ENCODE measurements around the gene RALGPS1. TPM values are rescaled to one million over a fixed set of nuclear protein-coding genes. Genes with fewer than 3 reads are reported as not detected.
"Not testable (repeated sequence)": the region's sequence is repeated elsewhere in the genome, so short reads cannot be mapped to it uniquely, and the experiment has no call there.

Gene RALGPS1
- total RNA-seq, 2 experiments from 2014 or later: 4.8 to 5.1 TPM

DNA sequence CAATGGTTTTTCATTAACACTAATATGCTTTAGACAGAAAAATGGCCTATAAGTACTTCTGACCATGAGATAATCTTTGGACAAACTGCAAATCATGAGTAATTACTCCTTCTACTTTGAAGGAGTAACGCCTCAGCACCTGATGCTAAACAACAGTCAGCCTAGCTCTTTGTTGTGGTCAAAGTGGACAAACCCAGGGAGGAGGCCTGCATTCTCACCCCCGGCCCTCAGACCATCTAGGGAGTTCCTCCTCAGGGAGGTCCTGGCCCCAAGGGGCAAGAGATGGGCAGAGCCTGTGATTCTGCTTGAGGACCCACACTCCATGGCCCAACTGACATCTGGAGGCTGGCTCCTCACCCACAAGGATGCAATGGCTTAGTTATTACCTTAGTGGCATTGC, 256.1 kb downstream of the RALGPS1 start:
- DNase-seq (peak; percentile 8), ATAC-seq (ENCODE audit: low read depth) (no peak)

DNA sequence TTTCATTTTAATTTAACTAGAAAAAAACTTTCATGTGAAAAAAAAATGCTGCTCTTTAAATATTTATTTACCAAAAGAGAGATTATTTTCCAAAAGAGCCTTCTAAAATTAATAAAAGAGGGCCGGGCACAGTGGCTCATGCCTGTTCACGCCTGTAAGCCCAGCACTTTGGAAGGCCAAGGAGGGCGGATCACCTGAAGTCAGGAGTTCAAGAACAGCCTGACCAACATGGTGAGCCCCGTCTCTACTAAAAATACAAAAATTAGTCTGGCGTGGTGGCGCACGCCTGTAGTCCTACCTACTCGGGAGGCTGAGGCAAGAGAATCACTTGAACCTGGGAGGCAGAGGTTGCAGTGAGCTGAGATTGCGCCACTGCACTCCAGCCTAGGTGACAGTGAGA, 256.8 kb downstream of the RALGPS1 start:
- H3K9me3 Mint-ChIP-seq; H3K4me3 Mint-ChIP-seq; ATAC-seq (ENCODE audit: low read depth); H3K27ac Mint-ChIP-seq; H3K4me1 Mint-ChIP-seq; H3K36me3 Mint-ChIP-seq; H3K27me3 Mint-ChIP-seq; POLR2A ChIA-PET; DNase-seq: not testable (repeated sequence)

More for the DNA sequence above, 256.1 kb downstream of the RALGPS1 start:
- Mint-ChIP-seq H3K27ac (no peak overlapping the region), H3K27me3 (no peaks in the 10 kb centered on the region), H3K4me3 (no peak overlapping the region), H3K4me1 (peaks cover 6% of the 10 kb centered on the region), H3K36me3 (no peaks in the 10 kb centered on the region), H3K9me3 (no peaks in the 10 kb centered on the region)
- POLR2A ChIA-PET: no interaction called here

DNA sequence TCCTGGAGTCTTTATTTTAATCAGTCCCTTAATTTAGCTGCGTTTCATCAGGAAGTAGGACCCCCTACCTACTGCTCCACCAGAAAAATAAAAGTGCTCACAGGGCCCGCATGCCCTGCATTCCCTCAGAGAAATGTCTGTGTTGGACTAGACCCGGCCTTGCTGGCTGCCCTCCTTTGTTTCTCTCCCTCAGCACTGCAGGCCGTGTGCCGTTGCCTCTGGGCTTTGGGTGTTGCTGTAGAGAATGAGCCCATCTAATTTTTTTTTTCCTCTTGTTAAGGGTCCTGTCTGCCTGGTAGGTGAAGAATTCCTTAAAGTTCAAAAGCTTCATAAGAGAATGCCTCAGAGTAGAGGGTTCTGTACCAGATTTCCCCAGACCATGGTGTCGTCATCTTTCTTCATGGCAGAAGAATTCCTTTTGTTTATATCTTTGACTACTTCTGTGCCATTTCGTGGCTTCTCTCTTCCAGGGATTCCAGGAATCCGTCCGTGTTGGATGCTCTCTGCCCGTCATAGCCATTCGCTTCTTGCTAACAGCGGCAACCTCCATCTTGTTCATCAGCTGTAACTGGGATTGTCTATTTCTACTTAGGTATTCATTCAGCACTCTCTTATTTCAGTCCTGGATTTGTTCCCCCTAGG, 257.6 kb downstream of the RALGPS1 start:
- POLR2A ChIA-PET: no interaction called here
- H3K4me3 Mint-ChIP-seq: no peak overlapping the region
- H3K4me1 Mint-ChIP-seq: peaks cover 3% of the 10 kb centered on the region
- no peaks in the 10 kb centered on the region for H3K9me3 Mint-ChIP-seq
- no peaks in the 10 kb centered on the region for H3K27me3 Mint-ChIP-seq
- DNase-seq (peak; percentile 8), ATAC-seq (ENCODE audit: low read depth) (no peak)
- no peak overlapping the region for H3K27ac Mint-ChIP-seq
- H3K36me3 Mint-ChIP-seq: no peaks in the 10 kb centered on the region

DNA sequence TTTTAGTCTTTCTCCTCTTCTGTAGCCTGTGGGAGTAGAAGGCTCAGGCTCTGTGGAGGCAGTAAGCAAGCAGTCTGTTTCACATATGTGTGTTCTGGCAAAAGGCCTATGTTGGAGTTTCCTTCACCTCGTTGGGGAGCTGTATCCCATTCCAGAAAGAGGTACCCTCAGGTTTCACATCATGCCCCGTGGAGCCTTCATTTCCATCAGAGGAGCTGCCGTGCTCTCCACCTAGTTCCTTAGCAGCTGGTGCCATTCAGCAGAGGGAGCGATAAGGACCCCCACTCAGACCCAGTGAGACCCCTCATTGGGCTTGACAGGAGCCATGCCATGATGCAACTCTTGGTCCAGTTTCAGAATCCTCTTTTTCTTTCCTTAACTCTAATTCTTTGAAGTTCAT, 258.5 kb downstream of the RALGPS1 start:
- no peak overlapping the region for H3K27ac Mint-ChIP-seq
- H3K4me1 Mint-ChIP-seq: peaks cover 3% of the 10 kb centered on the region
- no peaks in the 10 kb centered on the region for H3K9me3 Mint-ChIP-seq
- no peak for ATAC-seq (ENCODE audit: low read depth)
- no peaks in the 10 kb centered on the region for H3K36me3 Mint-ChIP-seq
- DNase-seq: no peak
- H3K27me3 Mint-ChIP-seq: no peaks in the 10 kb centered on the region
- H3K4me3 Mint-ChIP-seq: no peak overlapping the region
- POLR2A ChIA-PET: no interaction called here

DNA sequence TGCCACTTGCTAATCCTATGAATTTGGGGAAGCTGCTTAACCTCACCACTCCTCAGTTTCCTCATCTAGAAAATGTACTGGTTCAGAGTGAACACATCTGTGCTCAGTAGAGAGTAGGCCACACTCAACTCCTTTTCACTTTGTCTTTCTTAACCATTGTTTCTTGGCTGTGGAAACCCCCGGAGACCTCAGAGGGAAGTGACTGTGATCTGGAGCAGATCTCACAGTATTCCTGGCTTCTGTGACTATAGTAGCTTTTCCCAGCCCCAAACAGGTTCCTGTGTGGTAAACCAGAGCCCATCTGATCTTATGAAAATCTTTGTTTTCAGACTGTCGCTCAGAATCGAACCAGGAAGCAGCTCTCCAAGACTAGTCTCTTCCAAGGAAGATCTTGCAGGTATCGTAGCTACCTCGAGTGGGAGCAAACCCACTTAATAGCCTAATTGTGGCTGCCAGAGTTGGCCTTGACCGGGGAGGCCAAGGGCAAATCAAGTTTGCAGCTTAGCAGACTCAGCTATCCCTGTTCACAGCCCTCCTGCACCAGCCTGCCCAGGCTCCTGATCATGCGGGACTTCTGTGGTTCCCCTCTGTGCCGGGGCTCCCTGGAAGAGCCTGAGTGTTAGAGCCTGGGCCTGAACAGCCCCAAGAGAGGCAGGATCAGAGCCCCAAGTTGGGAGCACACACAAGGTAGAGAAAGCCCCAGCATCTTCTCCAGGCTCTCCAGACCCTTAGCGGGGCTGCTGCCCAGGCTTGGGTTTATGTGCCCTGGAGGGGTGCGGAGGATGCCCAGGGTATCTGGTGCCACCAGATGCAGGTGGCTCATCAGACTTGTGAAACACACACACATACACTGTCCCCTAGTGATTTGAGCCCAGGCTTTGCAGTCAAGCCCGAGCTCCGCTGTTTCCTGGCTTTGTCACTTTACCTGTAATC, 260.1 kb downstream of the RALGPS1 start:
- no peak for ATAC-seq (ENCODE audit: low read depth)
- Mint-ChIP-seq H3K4me1 (peaks cover 3% of the 10 kb centered on the region), H3K36me3 (no peaks in the 10 kb centered on the region), H3K27me3 (no peaks in the 10 kb centered on the region), H3K27ac (no peak overlapping the region), H3K4me3 (no peak overlapping the region), H3K9me3 (no peaks in the 10 kb centered on the region)
- POLR2A ChIA-PET: interaction anchor here (0.7 kb wide), 1 partner anchor 57 kb away, joined by 4 read pairs; no protein-coding TSS in a partner anchor
- peak; percentile 19 for DNase-seq

DNA sequence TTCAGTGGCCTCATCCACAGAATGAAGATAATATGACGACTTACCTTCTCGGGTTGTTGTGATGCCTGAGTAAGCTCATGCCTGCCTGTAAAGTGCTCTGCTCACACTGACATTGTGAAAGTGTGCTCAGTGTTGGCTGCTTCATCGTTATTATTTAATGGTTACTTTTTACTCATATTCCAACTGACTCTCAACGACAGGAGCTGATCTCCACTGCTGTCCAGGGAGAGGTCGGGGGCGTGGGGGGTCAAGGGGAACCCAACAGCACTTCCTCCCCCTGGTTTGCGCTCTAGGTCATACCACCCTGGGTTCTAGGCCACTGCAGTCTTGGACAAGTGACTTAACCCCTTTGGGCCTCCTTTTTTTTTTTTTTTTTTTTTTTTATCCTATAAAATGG, 260.7 kb downstream of the RALGPS1 start:
- ATAC-seq (ENCODE audit: low read depth): no peak
- no peaks in the 10 kb centered on the region for H3K36me3 Mint-ChIP-seq
- H3K9me3 Mint-ChIP-seq: no peaks in the 10 kb centered on the region
- H3K4me1 Mint-ChIP-seq: peaks cover 3% of the 10 kb centered on the region
- H3K27me3 Mint-ChIP-seq: no peaks in the 10 kb centered on the region
- no peak overlapping the region for H3K4me3 Mint-ChIP-seq
- no peak overlapping the region for H3K27ac Mint-ChIP-seq
- no peak for DNase-seq
- POLR2A ChIA-PET: interaction anchor here (0.7 kb wide), 1 partner anchor 58 kb away, joined by 4 read pairs; no protein-coding TSS in a partner anchor

DNA sequence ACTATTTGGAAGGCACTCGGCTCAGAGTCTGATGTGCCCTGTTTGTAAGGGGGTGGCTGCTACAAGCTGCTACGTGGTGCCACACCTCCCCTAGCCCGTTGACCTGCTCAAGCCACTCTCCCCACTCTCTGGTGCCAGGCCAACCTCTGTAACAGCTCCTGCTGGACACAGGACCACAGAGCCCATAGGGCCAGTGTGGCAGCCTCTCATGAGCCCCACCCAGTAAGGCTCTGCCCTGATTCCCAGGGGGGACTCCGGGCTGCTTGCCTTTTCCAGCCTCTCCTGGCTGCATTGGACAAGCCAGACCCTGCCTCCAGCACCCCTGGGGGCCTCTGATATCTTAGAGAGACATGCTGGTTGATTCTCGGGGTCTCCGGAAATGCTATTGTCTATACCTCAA, 261.2 kb downstream of the RALGPS1 start:
- Mint-ChIP-seq H3K36me3 (no peaks in the 10 kb centered on the region), H3K4me3 (no peak overlapping the region), H3K9me3 (no peaks in the 10 kb centered on the region), H3K4me1 (peaks cover 3% of the 10 kb centered on the region), H3K27me3 (no peaks in the 10 kb centered on the region), H3K27ac (no peak overlapping the region)
- POLR2A ChIA-PET: interaction anchor here (0.7 kb wide), 1 partner anchor 58 kb away, joined by 4 read pairs; no protein-coding TSS in a partner anchor
- DNase-seq: no peak
- ATAC-seq (ENCODE audit: low read depth): no peak

DNA sequence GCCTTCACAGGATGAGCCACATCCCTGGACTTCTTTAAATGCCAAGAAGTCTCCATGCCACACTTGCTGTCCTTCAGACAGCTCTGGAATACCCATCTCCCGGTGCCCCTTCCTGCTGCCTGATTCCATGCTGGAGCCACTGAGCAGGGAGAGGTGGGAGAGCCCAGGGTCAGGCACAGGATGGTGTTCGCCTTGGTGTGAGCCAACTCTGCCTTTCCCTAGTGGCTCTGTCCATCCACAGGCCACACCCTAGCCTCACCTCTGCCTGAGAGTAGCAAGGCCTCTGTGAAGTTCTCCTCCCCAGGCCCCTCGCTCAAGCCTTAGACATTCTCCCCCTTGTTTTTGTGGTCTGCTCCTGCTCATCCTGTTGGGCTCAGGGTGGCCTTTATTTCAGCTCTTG, 262.0 kb downstream of the RALGPS1 start:
- no peaks in the 10 kb centered on the region for H3K36me3 Mint-ChIP-seq
- no peaks in the 10 kb centered on the region for H3K9me3 Mint-ChIP-seq
- DNase-seq (peak; percentile 8), ATAC-seq (ENCODE audit: low read depth) (no peak)
- H3K27ac Mint-ChIP-seq: no peak overlapping the region
- H3K27me3 Mint-ChIP-seq: no peaks in the 10 kb centered on the region
- H3K4me1 Mint-ChIP-seq: peaks cover 3% of the 10 kb centered on the region
- H3K4me3 Mint-ChIP-seq: no peak overlapping the region
- POLR2A ChIA-PET: no interaction called here

DNA sequence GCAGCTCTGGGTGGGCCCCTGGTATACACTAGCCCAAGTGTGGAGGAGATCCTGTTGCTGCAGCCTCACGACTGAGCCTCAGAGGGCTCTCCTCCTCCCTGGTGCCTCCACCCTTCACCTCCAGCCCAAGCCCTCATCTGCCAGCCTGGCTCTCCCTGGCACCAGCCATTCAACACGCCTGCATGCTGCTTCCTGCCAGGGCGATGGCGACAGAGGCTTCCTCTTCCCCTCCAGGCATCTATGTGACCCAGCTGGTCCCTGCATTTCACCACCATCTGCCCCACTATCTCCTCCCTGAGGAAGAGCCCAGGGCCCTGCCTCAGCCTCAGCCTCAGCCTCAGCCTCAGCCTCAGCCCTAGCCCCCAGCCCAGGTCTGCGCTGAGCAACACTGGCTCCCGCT, 262.6 kb downstream of the RALGPS1 start:
- no peaks in the 10 kb centered on the region for H3K36me3 Mint-ChIP-seq
- H3K27me3 Mint-ChIP-seq: no peaks in the 10 kb centered on the region
- DNase-seq: peak; percentile 19
- POLR2A ChIA-PET: interaction anchor here (0.5 kb wide), 1 partner anchor 310 kb away, joined by 4 read pairs; no protein-coding TSS in a partner anchor
- no peak overlapping the region for H3K4me3 Mint-ChIP-seq
- peaks cover 3% of the 10 kb centered on the region for H3K4me1 Mint-ChIP-seq
- ATAC-seq (ENCODE audit: low read depth): no peak
- H3K9me3 Mint-ChIP-seq: no peaks in the 10 kb centered on the region
- H3K27ac Mint-ChIP-seq: no peak overlapping the region

DNA sequence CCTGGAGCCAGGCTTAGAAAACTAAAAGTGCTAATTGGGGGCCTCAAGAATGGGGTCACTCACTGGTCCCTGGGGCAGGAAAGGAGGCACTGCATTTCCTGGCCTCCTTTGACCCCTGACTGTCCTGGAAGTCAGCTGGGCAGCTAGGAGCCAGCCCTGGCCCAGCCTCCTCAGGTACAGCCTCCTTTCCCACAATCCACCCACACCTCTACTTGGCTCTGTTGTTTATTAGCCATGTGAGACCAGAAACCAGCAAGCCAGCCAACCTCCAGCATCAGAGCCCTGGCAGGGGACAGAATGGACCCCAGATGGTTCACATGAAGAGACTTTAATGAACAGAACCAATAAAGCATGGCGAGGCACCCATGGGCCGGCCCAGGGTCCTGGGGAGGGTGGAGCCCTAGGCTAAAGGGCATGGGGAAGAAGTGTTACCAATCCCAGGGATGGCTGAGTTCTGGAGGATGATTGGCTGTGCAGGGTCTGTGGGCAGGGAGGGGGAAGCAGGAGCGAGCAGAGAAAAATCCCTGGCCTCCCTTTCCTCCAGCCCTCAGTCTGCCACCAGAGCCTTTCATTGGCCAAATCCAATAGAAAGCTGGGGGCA, 263.2 kb downstream of the RALGPS1 start:
- no peak overlapping the region for H3K4me3 Mint-ChIP-seq
- H3K27ac Mint-ChIP-seq: no peak overlapping the region
- H3K36me3 Mint-ChIP-seq: no peaks in the 10 kb centered on the region
- DNase-seq: peak; percentile 17
- POLR2A ChIA-PET: interaction anchor here (0.5 kb wide), 1 partner anchor 311 kb away, joined by 4 read pairs; no protein-coding TSS in a partner anchor
- peaks cover 3% of the 10 kb centered on the region for H3K4me1 Mint-ChIP-seq
- H3K9me3 Mint-ChIP-seq: no peaks in the 10 kb centered on the region
- ATAC-seq (ENCODE audit: low read depth): no peak
- no peaks in the 10 kb centered on the region for H3K27me3 Mint-ChIP-seq

DNA sequence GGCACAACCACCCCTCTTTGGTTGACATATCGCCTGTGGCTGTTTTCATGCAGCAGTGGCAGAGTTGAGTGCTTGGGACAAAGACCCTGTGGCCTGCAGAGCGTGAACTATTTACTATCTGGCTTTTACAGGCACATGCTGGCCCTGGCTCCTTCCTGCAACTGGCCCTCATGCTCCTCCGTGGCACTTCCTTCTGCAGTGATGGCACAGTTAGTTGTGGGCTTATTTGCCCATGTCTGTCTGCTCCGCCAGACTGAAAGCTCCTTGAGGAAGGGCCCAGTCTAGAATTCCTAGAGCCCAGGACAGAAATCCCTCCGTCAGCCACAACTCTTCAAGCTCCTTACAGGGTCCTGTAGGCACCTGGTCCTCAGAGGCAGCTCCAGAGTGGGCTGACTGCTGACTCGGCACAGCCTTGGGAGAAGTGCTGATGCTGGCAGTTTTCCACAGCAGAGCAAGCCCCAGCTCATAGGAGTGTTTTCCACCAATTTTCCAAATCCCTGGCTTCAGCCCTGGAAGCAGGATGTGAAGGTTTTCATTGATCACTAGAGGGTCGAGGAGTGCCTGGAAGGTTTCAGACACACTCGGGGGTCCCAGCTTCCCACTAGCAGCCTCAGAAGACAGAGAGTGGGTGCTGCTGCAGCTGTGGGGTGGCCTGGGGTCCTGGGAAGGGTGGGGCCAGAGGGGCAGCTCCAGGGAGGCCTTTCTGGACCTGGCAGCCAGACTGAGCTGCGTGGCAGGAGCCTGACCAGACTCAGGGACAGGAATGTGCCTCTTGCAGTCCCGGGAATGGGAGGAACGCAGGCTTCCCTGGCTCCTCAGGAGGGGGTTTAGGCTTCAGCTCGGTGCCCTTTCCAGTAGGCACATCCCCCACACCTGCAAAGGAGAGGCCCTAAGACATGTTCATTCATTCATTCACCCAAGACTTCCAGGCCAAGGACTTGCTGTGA, 264.4 kb downstream of the RALGPS1 start:
- Mint-ChIP-seq H3K4me1 (peaks cover 3% of the 10 kb centered on the region), H3K27me3 (no peaks in the 10 kb centered on the region), H3K4me3 (no peak overlapping the region), H3K9me3 (no peaks in the 10 kb centered on the region), H3K36me3 (no peaks in the 10 kb centered on the region), H3K27ac (no peak overlapping the region)
- POLR2A ChIA-PET: no interaction called here
- ATAC-seq (ENCODE audit: low read depth) (no peak), DNase-seq (peak; percentile 13)

DNA sequence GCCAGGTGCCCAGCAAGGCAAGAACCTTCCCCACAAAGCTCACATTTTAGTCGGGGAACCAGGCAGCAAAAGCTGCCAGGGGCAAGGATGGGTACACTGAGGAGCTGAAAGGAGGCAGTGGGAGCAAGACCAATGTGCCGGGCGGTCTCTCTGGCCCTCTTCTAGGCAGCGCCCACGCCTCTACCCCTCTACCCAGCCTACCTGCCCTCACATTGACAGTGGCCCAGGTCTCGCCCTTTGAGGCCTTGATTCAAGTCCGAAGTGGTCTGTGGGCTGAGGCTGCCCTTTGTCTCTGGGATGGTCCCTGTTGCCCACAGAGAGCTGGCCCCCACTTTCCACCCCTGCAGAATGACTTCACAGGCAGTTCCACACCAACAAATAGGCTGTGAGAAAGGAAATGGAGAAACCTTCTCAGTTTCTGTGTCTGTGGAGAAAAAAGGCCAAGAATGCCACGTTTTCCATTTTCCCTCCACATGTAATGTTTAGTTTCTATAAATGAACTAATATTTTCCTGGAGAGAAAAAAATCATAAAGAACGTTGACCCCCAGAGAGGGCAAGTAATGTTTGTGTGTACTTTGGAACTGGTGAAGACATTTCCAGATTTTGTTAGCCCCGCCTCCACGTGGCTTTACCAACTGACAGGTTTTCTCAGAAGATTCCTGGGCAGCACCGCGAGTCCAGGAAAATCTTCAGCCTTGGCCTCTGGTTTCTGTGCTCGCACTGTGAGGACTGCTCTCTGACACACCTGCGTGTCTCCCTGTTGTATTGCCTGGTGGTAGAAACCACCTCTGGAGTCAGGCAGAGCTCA, 265.3 kb downstream of the RALGPS1 start:
- H3K27ac Mint-ChIP-seq: no peak overlapping the region
- H3K4me3 Mint-ChIP-seq: no peak overlapping the region
- H3K4me1 Mint-ChIP-seq: no peaks in the 10 kb centered on the region
- ATAC-seq (ENCODE audit: low read depth): no peak
- H3K9me3 Mint-ChIP-seq: no peaks in the 10 kb centered on the region
- POLR2A ChIA-PET: no interaction called here
- H3K36me3 Mint-ChIP-seq: no peaks in the 10 kb centered on the region
- H3K27me3 Mint-ChIP-seq: no peaks in the 10 kb centered on the region
- peak; percentile 11 for DNase-seq

Data from activated naive CD8-positive, alpha-beta T cell treated with anti-CD3 and anti-CD28 coated beads, Interleukin-2, amount 10 ng/mL, durations not matched to agents 7 days and 5 days (primary cell).